Activated T-helper 1 cell treated with Interleukin-2 at 50 U/mL for 16 hours (primary cell): ENCODE measurements around the gene MEGF6.

Source experiments
- DNase-seq: peaks from one replicate; pipeline ENCODE4 v3.0.0-alpha.2; 2020; ENCODE audit warnings: low read depth

The MEGF6 gene

DNA sequence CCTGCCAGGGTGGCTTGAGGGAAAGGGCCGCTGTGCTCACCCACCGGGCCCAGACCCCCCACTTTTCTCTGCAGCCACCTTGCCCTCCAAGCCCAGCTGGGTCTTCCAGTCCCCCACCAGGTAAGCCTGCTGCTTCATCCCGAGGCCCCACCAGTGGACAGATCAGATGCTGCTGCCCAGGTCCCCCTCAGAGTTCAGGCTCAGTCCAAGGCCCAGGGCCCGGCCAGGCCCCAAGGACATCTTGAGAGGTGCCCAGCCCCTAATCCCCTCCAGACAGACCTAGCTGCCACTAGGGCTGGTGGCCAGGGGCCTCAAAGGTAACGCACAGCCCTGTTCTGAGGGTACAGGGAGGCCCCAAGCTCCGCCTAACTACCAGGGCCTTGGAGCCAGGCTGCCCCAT lies 58.6 kb downstream of the MEGF6 start:
- no peak for DNase-seq

GRCh38 chr1:3552176-3552575 lies 59.1 kb downstream of the MEGF6 start:
- no peak for DNase-seq

DNA sequence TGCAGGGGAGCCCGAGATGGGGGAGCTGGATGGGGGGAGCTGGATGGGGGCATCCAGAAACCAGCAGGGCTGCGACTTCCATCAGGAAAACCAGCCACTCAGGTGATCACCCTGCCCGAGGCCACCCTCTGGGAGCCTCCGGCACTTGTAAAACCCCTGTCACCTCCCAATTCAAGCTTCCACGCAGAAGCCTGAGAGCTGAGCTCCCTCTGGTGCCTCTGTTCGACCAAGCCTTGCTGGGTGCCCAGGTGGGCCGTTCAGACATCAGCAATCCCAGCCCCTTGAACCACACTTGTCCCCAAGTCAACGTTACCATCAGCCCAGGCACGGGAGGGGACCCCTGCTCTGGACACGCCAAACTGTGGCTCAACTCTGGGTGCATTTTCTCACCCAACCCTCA lies 59.6 kb downstream of the MEGF6 start:
- no peak for DNase-seq

- no peak for DNase-seq
These were observed 60.0 kb downstream of the MEGF6 start for GRCh38 chr1:3551290-3551678.

DNA sequence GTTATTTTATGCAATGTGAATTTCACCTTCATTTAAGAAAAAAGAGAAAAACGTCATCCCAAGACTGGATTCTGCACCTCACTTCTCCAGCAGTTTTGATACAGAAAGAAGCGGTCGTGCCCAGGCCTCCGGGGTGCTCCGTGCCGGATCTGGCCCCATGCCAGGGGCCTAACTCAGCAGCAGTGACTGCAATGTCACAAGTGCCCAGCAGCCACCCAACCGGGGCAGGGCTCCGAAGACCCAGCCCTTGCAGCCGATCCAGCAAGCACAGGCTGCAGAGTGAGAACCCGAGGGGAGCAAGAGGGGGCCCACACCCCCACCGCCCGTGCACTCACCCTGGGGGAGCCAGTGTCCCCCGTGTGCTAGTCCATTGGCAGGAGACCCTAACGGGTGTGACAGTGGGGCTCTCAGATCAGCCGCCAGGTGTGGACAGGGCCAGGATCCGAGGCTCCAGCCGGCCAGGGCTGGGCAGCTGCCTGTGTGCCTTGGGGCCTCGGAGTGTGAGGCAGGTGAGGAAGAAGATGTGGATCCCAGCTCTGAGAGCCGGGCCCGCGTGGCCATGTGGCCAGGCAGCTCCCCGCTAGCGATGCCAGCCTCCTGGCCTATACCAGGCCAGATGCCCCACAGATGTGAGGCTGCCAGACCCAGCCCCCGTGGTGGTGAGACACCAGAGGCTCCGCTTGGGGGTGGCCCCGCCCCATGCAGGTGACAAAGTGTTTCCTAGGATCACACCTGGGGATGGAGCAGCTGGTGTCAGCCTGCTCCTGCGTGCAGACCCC lies 60.6 kb downstream of the MEGF6 start:
- DNase-seq: no peak

DNA sequence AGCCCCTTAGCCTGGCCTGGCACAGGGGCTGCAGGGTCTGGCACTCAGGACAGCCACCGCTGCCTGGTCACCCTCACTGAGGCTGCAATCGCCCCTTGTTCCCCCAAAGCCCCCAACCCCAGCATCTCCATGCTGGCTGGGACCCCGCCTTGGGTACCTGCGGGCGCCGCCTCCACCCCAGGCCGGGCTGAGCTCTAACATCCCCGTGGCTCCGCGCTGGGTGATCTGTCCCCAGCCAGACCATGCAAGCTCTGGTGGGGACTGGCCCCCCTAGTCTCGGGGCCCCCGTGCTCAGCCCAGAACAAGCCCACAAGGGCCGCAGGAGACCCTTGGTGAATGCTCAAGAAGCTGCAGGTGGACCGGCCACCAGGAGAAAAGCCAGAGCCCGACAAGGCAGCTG lies 62.4 kb downstream of the MEGF6 start:
- no peak for DNase-seq

- no peak for DNase-seq
These were observed 63.0 kb downstream of the MEGF6 start for GRCh38 chr1:3548156-3548893.

GRCh38 chr1:3547055-3548005 lies 64.0 kb downstream of the MEGF6 start:
- no peak for DNase-seq

- no peak for DNase-seq
These were observed 65.3 kb downstream of the MEGF6 start for GRCh38 chr1:3546048-3546384.

GRCh38 chr1:3545363-3546047 lies 65.8 kb downstream of the MEGF6 start:
- DNase-seq: no peak

DNA sequence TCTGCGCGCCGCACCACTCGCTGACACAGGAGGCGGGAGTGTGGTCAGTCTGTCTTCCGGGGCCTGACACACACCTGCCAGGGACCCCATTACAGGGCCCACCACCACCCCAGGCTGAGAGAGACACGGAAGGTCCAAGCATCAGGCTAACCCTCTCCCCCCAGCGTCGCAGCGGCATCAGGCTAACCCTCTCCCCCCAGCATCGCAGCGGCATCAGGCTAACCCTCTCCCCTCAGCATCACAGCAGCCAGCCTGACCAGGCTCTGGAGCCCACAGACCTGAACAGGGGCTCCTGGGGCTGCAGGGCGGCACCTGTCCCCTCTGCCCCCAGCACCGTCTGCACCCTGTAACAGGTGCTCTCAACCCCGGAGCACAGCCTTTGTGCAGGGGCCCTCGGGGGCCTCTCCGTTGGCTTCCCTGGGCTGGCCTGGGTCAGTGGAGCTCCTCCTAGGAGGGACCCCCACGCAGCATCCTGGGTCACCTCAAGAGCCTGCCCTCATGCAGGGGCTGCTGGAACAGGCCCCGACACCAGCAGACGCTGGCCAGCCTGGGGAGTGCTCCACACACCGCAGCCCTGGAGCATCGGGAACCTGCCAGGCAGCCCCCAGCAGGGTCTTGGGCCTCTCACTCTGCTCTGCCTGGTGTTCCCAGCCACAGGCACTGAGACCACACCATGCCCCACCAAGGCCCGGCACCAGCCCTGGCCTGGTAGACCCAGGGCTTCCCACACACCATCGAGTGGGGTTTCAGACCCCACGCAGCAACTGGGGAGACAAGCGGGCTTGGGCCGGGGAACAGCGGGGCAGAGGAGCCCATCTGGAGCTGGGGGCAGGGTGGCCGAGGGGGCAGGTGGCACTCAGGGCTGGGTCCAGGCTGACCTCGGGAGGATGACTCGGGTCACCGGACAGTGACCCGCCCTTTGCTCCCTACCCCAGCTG lies 67.0 kb downstream of the MEGF6 start:
- no peak for DNase-seq

DNA sequence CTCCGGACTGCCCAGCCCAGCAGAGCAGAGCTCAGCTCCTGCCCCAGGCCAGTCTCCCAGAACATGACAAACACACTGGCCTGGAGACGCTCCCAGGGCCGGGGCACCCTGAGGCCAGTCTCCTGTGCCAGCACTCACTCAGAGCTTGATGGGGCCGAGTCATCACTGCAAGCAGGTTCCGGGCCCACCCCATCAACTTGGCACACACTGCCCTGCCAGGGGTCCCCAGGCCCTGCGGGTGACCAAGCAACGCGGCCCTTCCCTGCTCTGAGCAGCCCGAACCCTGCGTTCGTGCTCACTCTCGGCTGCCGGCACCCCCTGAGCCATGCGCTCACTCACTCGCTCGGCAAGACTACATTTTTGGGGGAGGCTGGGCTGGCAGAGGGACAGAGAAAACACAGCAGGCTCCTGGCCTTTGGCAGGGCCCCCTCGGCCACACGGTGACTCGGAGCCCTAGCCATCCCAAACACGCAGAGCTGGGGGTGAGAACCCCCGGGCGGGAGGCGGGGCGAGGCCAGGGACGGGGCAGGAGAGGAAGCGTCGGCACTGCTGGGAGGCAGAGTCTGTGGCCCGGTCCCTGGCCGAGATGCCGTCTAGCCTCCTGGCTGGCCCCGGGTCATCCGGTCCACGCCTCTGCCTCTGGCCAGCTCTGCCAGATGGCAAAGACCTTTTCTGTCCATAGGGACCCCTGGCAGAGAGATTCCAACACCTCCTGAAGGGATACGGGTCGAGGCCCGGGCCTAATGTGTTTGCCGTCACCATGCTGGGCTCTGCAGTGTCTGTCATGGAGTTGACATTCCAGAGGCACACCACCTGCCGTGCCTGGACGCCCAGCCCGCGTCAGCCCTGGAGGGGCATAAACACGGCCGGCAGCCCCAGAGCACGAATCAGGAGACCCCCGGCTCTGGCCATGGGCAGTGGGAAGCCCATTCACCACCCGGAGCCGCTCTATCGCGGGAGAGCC lies 68.0 kb downstream of the MEGF6 start:
- no peak for DNase-seq

DNA sequence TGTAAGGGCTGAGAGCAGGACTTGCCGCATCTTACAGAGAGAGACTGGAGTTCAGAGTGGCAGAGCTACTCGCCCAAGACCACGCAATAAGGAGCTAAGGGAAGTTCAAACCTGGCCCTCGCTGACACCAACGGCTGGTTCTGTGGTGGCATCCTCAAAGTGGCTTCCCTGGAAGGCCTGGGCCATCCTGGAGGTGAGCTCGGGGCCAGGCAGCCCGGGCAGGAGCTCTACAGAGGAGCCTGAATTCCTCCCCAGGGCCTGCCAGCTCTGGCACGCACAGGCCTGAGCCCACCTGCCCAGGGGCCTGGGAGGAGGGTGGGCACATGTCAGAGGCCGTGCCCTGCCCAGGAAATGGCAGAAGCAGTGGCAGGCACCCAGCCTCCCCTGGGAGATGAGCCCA lies 68.6 kb downstream of the MEGF6 start:
- no peak for DNase-seq

GRCh38 chr1:3541936-3542335 lies 69.4 kb downstream of the MEGF6 start:
- no peak for DNase-seq

GRCh38 chr1:3541465-3541864 lies 69.8 kb downstream of the MEGF6 start:
- DNase-seq: no peak

DNA sequence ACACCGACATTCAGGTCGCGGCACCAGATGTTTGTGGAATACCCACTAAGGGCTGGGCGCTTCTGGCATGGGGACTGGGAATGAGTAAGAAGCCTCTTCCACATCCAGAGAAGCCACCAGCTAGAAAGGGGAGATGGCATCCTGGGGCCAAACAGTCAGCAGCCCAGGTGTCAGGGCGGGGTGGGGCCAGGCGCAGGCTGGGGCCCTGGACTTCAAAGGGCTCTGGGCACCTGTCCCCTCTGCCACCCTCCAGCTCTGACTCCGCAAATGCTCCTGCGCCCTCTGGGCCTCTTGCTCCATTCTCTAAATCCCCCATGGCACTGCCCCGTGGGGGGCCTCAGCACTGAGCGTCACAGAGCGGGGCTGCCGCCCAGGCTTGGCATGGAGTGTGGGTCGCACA lies 70.4 kb downstream of the MEGF6 start:
- DNase-seq: no peak

GRCh38 chr1:3539707-3540425 lies 71.4 kb downstream of the MEGF6 start:
- no peak for DNase-seq

DNA sequence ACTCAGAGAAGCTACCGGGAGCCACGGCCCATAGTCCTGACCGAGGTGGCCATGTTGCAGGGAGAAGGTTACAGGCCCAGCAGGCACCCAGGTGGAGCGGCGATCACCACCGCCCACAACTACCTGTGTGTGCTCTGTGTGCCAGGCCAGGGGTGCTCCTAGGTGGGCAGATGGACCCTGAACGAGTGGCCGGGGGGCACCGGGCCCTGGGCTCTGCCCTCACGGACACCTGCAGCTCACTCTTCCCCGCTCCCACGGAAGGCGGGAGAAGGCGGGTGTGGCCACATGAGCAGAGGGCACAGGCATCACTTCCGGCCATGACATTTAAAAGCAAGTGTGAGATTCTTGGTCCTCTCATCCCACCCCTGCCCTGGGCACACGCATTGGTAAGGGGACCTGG lies 73.9 kb downstream of the MEGF6 start:
- no peak for DNase-seq
